GM12878 (cell line): ENCODE data around the gene MAST1. TPM values are rescaled to one million over a fixed set of nuclear protein-coding genes. Genes with fewer than 3 reads are reported as not detected.

Source experiments
- ATF7 ChIP-seq: fragments of 450-650 bp; IDR thresholded peaks from 2 replicates; pipeline ENCODE4 v1.6.1; 2016; ENCODE audit warnings: low read depth, mild to moderate bottlenecking
- BHLHE40 ChIP-seq, 2 experiments: fragments of 450-650 bp in 1 of 2; IDR thresholded peaks; 2 replicates each; pipeline ENCODE4 v1.6.1; 2011 to 2017; ENCODE audit warnings: low read depth in 2 of 2, borderline replicate concordance in 1 of 2, improper control_type of control experiment in 1 of 2, low read length in 1 of 2, mild to moderate bottlenecking in 1 of 2
- CBX5 ChIP-seq: sonication (generic); IDR thresholded peaks from 2 replicates; pipeline ENCODE4 v1.6.1; 2016; ENCODE audit warnings: low read depth, moderate library complexity, mild to moderate bottlenecking, inconsistent platforms
- CREM ChIP-seq: IDR thresholded peaks from 2 replicates; pipeline ENCODE4 v1.6.1; 2014; ENCODE audit warnings: antibody characterized with exemption, low read depth
- E2F4 ChIP-seq: IDR thresholded peaks from 2 replicates; pipeline ENCODE4 v1.6.1; 2012; ENCODE audit warnings: low read depth, low read length, improper control_type of control experiment
- E2F8 ChIP-seq: fragments of 450-650 bp; IDR thresholded peaks from 2 replicates; pipeline ENCODE4 v1.6.1; 2018; ENCODE audit warnings: mild to moderate bottlenecking, low read depth, moderate library complexity; ENCODE audit not compliant: partially characterized antibody
- EED ChIP-seq: sonication (generic); IDR thresholded peaks from 2 replicates; pipeline ENCODE4 v1.6.1; 2016; ENCODE audit warnings: antibody characterized with exemption, low read depth
- ESRRA ChIP-seq: IDR thresholded peaks from 2 replicates; pipeline ENCODE4 v1.6.1; 2012; ENCODE audit warnings: mild to moderate bottlenecking, low read length, improper control_type of control experiment
- FOXK2 ChIP-seq: fragments of 450-650 bp; IDR thresholded peaks from 2 replicates; pipeline ENCODE4 v1.6.1; 2017; ENCODE audit warnings: mild to moderate bottlenecking, moderate library complexity
- GATAD2B ChIP-seq: fragments of 450-650 bp; conservative IDR thresholded peaks from 2 replicates; pipeline ENCODE4 v1.6.1; 2017; ENCODE audit warnings: low read depth, mild to moderate bottlenecking, moderate library complexity
- IRF3 ChIP-seq: fragments of 450-650 bp; IDR thresholded peaks from 2 replicates; pipeline ENCODE4 v1.6.1; 2014; ENCODE audit warnings: mild to moderate bottlenecking
- NBN ChIP-seq: fragments of 450-650 bp; IDR thresholded peaks from 2 replicates; pipeline ENCODE4 v1.6.1; 2016
- NFYB ChIP-seq: IDR thresholded peaks from 2 replicates; pipeline ENCODE4 v1.6.1; 2011; ENCODE audit warnings: low read depth, mild to moderate bottlenecking, low read length, improper control_type of control experiment, moderate library complexity; ENCODE audit not compliant: insufficient read depth
- RUNX3 ChIP-seq: IDR thresholded peaks from 2 replicates; pipeline ENCODE4 v1.6.1; 2012; ENCODE audit warnings: low read length, inconsistent platforms
- SMARCA5 ChIP-seq: fragments of 450-650 bp; IDR thresholded peaks from 2 replicates; pipeline ENCODE4 v1.6.1; 2017; ENCODE audit warnings: mild to moderate bottlenecking
- SPI1 ChIP-seq: IDR thresholded peaks from 2 replicates; pipeline ENCODE4 v1.6.1; 2011; ENCODE audit warnings: low read depth, mild to moderate bottlenecking, low read length, moderate library complexity, borderline replicate concordance; ENCODE audit not compliant: insufficient read depth
- TBL1XR1 ChIP-seq: IDR thresholded peaks from 2 replicates; pipeline ENCODE4 v1.6.1; 2012; ENCODE audit warnings: low read depth, low read length, improper control_type of control experiment
- USF2 ChIP-seq: IDR thresholded peaks from 2 replicates; pipeline ENCODE4 v1.6.1; 2011; ENCODE audit warnings: low read depth, low read length, improper control_type of control experiment, borderline replicate concordance
- YBX1 ChIP-seq: fragments of 450-650 bp; IDR thresholded peaks from 2 replicates; pipeline ENCODE4 v1.6.1; 2016; ENCODE audit warnings: antibody characterized with exemption
- YY1 ChIP-seq: IDR thresholded peaks from 2 replicates; pipeline ENCODE4 v1.6.1; 2011; ENCODE audit warnings: low read depth, mild to moderate bottlenecking, low read length
- polyA plus RNA-seq, 11 experiments: library from polyadenylated mRNA; depleted of rRNA in 4 of 11; unstranded in 6 of 11; stranded (reverse) in 5 of 11; fragments of >200 nt; fragmentation: Nextera tagmentation in 4 of 11; fragmentation: Illumina TruSeq in 1 of 11; extraction: Ambion mirVana in 4 of 11; extraction: Trizol in 1 of 11; gene quantifications; 1 replicate in 1 of 11; 2 replicates in 10 of 11; pipeline versions ENCODE4 v1.2.1 to v1.2.3, GENCODE V29; 2011 to 2016; ENCODE audit warnings: inconsistent platforms in 2 of 11, missing spikeins in 2 of 11, low read depth in 1 of 11
- total RNA-seq, 4 experiments: library from RNA; depleted of rRNA in 3 of 4; stranded (reverse); fragments of >200 nt in 3 of 4; fragmentation: Illumina TruSeq in 1 of 4; extraction: Trizol in 1 of 4; gene quantifications; 2 replicates each; pipeline versions ENCODE4 v1.2.1 to v1.2.3, GENCODE V29; 2013 to 2021
- TF ChIP-seq, protein P1 (sequence below): fragments of 450-650 bp; conservative IDR thresholded peaks from 2 replicates; pipeline ENCODE4 v1.6.1; 2017; ENCODE audit warnings: mild to moderate bottlenecking, moderate library complexity

Gene MAST1
- total and polyA plus RNA-seq, 10 of the 15 experiments (the other 5 are each of a cell fraction or from before 2014, with no cell fraction given): 0.08 to 0.79 (median 0.44) TPM; not detected in 1

DNA sequence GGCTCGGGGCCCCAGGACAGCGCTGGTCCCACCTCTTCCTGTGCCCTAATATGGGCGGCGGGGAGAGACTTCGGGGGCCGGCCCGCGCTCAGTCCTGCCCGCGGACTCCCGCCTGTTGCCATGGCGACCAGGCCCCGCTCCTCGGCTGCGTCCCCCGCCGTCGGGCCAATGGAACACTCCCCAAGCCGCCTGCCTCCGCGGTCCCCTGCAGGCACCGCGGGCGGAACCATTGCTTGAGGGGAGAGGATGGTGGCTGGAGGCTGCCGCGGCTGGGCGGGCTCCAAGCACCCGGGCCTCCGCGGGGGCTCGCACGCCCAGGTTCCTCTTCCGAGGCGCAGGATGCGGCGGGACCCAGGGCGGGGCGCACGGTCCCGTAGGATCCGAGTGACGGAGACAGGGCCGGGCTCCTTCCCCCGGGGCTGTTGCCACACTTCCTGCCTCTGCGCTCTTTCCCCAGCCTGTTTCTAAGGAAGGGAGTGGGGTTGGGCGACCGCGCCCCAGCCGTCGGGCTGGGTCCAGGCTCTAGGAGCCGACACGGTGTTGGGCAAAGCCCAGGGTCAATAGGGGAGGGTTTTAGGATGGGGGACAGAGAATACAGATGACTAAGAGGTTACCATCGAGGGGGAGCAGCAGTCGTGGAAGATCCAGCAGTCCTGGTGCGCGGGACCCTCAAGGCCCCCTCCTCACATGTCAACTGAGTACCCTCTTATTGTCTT is 48.3 kb upstream of the MAST1 start (continued):
- TF ChIP-seq YBX1: no peak
- no peak for TF ChIP-seq NFYB
- peak; percentile 37; the same call in 1 of the 2 replicates for TF ChIP-seq CREM
- no peak for TF ChIP-seq CBX5
- TF ChIP-seq IRF3: no peak
- TF ChIP-seq SPI1: peak; percentile 29; the same call in 1 of the 2 replicates
- TF ChIP-seq YY1: peak; percentile 69
- no peak for TF ChIP-seq RUNX3
- TF ChIP-seq BHLHE40 (IDR thresholded peaks at IDR 0.05; ENCODE audit: borderline replicate concordance in 1 of 2, low read depth in 2 of 2, low read length in 1 of 2): peak; percentile 97 to 98
- no peak for TF ChIP-seq USF2
- peak; percentile 98 for TF ChIP-seq ATF7
- TF ChIP-seq NBN: peak; percentile 77
- TF ChIP-seq, protein P1, sequence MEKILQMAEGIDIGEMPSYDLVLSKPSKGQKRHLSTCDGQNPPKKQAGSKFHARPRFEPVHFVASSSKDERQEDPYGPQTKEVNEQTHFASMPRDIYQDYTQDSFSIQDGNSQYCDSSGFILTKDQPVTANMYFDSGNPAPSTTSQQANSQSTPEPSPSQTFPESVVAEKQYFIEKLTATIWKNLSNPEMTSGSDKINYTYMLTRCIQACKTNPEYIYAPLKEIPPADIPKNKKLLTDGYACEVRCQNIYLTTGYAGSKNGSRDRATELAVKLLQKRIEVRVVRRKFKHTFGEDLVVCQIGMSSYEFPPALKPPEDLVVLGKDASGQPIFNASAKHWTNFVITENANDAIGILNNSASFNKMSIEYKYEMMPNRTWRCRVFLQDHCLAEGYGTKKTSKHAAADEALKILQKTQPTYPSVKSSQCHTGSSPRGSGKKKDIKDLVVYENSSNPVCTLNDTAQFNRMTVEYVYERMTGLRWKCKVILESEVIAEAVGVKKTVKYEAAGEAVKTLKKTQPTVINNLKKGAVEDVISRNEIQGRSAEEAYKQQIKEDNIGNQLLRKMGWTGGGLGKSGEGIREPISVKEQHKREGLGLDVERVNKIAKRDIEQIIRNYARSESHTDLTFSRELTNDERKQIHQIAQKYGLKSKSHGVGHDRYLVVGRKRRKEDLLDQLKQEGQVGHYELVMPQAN: 0 out of 2 replicates have a peak, but pooled peaks have one; percentile 17
- peak; percentile 72; the same call in 1 of the 2 replicates for TF ChIP-seq GATAD2B
- 0 out of 2 replicates have a peak, but pooled peaks have one; percentile 50 for TF ChIP-seq ESRRA
- TF ChIP-seq SMARCA5: peak; percentile 28; the same call in 1 of the 2 replicates
- 0 out of 2 replicates have a peak, but pooled peaks have one; percentile 39 for TF ChIP-seq E2F4
- TF ChIP-seq EED: peak; percentile 64
- TF ChIP-seq FOXK2: peak; percentile 97
- TF ChIP-seq TBL1XR1: peak; percentile 82
- TF ChIP-seq E2F8: peak; percentile 70
